HG03521 (cell line): ENCODE measurements around the gene TRPV4.

Experiments used
- ATAC-seq: cut with Tn5 transposase; IDR thresholded peaks from one replicate; pipeline ENCODE4 v1.9.1; 2021; ENCODE audit warnings: mild to moderate bottlenecking, moderate library complexity; ENCODE audit not compliant: unreplicated experiment

TRPV4 gene

GRCh38 chr12:109810954-109811623 lies 22.1 kb downstream of the TRPV4 start:
- no peak for ATAC-seq

- ATAC-seq = no peak
Measured at GRCh38 chr12:109808876-109809646, 24.1 kb downstream of the TRPV4 start.

DNA sequence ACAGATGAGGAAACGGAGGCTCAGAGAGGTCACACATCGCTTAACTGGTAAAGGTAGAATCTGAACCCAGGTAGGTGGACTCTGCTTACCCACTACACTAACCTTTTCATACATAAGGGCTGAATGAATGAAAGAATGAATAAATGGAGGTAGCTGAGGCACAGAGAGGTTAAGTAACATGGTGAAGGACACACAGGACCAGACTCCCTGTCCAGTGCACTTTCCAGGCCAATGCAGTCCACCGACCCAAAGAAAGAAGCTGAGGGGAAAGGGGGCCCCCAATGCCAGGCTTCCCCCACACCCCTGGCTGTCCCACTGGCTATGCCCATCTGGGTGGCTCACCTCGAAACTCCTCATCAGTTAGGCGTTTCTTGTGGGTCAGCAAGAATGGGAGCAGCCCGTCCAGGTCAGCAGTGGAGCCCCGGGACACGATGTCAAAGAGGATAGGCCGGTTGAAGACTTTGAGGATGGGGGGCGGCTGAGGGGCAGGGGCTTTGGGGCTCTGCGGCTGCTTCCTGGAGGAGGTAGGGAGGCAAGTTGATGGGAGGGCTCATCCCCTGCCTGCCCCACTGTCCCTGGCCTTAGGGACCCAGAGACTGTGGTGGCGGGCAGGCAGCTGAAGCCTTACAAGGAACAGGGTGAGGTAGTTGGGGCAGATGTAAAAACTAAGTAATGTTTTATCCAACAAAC lies 25.1 kb downstream of the TRPV4 start:
- ATAC-seq = no peak

DNA sequence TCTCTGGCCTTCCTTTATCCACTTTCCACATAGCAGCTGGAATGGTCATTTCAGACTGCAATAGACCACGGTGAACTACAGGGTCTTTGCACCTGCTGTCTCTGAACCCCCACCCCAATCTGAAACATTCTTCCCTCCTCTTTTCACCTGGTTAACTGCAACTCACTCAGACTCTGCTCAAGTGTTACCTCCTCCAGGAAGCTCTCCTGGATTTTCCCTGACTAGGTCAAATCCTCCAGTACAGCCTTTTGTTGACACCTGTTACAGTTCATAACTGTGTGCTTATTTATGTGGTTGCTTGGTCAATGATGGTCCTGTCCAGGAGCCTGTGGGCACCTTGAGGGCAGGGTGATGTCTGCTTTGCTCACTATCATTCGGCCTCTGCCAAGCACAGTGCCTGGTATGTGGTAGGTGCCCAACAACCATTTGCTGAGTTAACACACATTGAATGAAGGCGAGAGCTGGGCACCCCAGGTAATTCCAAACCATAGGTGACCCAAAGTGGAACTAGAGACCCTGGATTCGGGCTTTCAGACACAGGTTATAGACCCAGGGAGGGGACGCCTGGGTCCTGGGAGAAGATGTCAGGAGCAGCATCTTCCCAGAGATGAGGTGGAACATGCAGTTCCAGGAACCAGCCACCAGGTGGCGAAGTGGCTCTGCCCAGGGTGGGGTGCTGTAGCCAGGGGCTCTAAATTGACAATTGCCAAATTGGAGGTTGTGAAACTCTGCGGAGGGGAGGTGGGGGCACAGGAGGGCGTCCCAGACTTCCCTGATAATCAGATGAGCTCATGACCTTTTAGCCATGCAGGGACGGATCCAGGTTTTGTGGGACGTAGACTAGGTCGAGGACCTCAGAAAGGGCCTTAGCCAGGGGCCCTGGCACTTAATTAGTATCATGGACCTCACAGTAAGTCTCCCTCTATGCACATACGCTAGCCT lies 28.1 kb downstream of the TRPV4 start:
- ATAC-seq = no peak

GRCh38 chr12:109803678-109804077 lies 29.5 kb downstream of the TRPV4 start:
- no peak for ATAC-seq

- no peak for ATAC-seq
Measured at GRCh38 chr12:109802828-109803227, 30.4 kb downstream of the TRPV4 start.

DNA sequence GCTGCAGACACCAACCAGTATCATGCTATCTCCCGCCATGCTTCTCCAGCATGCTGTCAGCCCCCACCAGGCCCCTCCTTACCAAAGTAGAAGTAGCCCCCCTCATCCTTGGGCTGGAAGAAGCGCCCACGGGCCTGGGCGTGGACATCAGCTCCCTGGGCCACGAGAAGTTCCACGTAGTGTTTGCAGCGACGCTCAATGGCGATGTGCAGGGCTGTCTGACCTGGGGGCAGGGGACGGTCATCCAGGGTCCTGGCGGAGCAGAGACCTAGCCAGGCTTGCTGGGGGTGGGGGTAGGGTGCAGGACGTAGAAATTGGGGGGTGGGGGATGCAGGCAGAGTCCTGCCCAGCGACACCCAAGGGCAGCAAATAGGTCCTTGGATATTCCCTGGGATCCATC lies 32.7 kb downstream of the TRPV4 start:
- ATAC-seq = no peak

DNA sequence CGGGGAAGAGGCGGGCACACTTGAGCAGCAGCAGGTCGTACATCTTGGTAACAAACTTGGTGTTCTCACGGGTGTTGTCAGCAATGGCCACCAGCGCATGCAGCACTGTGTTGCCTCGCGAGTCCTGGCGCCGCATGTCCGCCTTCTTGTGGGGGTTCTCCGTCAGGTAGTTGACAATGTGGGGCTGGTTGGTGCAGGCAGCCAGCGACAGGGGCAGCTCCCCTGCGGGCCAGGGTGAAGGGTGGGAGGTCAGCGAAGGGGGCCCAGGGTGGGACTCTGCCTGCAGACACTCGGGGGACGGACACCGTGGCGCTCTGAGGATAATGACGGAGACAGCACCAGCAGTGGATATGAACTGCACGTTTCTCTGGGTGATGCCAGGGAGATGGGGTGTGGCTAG lies 34.5 kb downstream of the TRPV4 start:
- ATAC-seq = no peak

- no peak for ATAC-seq
Measured at GRCh38 chr12:109797905-109798669, 35.1 kb downstream of the TRPV4 start.

GRCh38 chr12:109796057-109796456 lies 37.1 kb downstream of the TRPV4 start:
- ATAC-seq = no peak

DNA sequence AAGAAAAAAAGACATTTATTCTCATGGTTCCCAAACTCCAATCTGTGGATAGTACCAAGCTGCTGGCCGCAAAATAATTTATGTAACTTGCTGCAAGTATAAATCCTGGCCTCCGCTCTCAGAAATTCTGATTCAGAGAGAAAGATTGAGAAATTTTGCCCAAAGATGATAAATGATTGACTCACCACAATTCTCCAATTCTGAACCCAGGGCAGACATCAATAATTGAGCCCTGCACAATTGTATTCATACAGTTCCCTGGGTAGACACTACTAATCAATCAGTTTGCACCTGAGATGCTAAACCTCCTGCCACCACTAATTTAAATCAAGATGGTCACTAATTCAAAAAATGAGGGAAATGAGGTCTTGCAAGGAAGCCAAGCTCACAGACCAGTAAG lies 38.2 kb downstream of the TRPV4 start:
- ATAC-seq = no peak

DNA sequence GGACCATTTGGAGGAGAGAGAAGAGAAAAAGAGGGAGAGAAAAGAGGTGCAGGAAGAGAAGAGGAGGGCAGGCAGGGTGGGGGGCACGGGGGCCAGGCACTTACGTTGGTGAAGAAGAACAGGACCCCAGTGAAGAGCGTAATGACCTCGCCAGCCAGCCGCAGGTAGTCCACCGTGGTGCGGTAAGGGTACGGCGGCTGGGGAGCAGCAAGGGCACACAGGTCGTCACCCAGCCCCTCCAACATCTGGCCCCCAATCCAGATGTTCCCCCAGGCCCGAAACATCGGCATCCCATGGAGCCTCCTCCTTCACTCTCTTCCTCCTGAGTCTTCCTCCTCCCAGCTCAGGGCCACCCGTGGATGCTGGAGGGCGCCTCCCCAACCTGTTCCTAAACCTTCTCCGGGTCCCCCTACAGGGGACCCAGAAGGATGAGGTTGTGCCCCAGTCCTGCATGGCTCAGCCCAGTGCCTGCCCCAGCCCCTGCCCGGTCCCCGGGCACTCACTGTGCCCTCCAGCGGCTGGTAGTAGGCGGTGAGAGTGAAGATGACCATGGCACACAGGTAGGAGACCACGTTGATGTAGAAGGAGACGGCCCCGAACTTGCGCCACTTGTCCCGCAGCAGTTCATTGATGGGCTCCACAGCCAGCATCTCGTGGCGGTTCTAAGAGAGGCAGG lies 39.2 kb downstream of the TRPV4 start:
- ATAC-seq = no peak

- no peak for ATAC-seq
Measured at GRCh38 chr12:109793411-109793810, 39.8 kb downstream of the TRPV4 start.

GRCh38 chr12:109792992-109793391 lies 40.2 kb downstream of the TRPV4 start:
- ATAC-seq = no peak

GRCh38 chr12:109789526-109790048 lies 43.6 kb downstream of the TRPV4 start:
- no peak for ATAC-seq

DNA sequence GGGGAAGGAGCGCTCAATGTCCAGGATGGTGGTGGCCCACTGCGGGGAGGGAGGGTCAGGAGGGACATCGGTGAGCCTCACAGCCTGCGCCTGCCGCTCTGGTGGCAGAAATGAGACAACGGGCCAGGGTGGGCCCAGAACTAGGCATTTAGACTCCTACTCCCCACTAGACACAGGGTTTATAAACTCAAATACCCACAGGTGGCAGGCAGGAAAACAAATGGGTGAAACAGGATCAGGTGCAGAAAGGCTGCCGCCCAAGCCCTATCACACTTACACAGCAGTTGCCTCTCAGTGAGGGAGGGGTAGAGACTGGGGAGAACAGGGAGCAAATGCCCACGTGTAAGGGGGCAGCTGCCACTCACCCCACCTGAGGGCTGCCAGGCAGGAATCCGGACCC lies 46.4 kb downstream of the TRPV4 start:
- ATAC-seq = no peak

- no peak for ATAC-seq
Measured at GRCh38 chr12:109785854-109786253, 47.3 kb downstream of the TRPV4 start.

- ATAC-seq = no peak
Measured at GRCh38 chr12:109783965-109784244, 49.3 kb downstream of the TRPV4 start.

DNA sequence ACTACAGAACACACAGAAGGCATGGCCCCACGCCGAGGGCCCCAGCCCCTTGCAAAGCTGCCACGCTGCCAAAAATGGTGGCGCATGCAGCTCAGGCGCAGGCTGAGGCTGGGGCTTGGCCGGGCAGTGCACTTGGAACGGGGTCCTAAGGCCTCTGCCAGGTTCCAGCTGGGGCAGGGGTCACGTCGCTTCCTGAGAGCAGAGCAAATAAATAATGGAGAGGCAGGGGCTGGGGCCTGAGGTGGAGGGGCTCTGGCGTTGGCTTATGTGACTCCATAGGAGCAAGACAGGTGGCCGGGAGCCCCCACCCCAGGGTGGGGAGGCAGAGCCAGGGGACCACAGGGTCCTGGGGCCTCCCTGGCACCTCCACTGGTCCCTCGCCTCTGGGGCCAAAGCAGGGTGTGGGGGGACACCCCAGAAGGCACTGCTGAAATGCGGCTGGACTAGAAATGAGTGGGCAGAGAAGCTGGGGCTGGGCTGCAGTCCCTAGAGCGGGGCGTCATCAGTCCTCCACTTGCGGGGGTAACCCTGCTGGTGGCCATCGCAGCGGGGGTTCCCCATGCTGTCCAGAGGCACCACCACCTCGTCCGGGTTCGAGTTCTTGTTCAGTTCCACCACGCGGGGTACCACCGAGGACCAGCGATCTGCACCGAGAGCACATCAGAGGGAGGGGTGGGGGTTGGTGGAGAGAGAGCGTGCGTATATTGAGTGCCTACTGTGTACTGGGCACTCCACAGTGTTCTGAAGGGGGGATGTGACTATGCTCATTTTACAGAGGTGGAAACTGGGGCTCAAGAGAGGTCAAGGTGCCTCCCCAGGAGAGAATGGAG lies 49.8 kb downstream of the TRPV4 start:
- no peak for ATAC-seq
